GM18907 (cell line): ENCODE results near the gene DPP8.
"Not testable (repeated sequence)": the region's sequence is repeated elsewhere in the genome, so short reads cannot be mapped to it uniquely, and the experiment has no call there.

Experiments used
- ATAC-seq: cut with Tn5 transposase; IDR thresholded peaks from one replicate; pipeline ENCODE4 v1.9.1; 2021; ENCODE audit warnings: mild to moderate bottlenecking, moderate library complexity; ENCODE audit not compliant: unreplicated experiment

DPP8 gene

DNA sequence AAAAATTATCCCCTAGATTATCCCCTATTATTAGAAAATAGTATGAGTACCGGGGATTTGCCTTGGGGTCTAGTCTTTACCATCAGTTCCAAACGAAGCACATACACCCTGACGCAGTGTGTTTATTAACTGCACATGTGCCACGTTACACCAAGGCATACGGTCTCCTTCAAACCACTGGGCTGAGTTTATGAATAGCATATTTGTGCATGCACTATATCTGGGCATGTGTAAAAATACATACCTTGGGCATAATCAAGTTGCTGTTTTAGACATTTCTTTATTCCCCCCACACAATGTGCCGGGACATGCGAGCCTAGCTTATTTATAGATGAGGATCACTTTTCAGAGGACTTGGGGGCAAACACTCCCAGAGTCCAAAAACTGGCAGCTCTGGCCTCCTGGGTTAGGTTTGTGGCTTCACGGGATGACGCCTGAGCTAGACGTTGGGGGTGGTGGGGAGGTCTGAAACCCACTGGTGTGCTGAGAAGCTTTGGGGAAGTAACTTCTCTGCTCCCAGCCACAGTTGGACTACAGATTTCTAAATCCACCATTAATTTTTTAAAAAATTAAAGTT, 111.0 kb downstream of the DPP8 start:
- ATAC-seq, result no peak

DNA sequence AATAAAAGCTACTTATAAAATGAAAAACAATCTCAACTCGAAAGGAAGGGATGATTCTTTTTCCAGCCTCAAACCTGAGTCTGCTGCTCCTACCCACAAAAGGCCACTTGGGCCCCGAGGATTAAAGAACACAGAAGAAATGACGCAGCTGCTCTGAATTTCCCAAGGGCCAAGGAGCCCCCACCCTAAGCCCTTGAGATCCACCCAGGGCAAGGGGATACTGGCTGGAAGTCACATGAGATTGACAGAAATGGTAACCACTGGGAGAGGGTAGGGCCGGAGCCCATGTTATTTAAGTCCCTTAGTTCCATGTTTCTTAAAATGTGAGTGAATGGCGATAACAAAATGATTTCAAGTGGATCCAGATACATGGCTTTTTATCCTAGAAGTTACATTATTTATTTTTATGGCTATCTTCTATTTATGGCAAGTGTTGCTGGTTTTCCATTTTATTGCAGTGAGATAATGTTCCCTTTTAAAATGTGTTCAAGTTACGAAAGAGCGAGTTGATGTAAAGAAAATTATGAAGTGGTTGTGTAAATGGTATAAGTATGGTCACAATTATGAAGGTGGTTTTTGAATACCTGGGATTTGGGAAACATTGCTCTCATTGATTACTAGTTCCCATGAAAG, 111.6 kb downstream of the DPP8 start:
- ATAC-seq, result no peak

DNA sequence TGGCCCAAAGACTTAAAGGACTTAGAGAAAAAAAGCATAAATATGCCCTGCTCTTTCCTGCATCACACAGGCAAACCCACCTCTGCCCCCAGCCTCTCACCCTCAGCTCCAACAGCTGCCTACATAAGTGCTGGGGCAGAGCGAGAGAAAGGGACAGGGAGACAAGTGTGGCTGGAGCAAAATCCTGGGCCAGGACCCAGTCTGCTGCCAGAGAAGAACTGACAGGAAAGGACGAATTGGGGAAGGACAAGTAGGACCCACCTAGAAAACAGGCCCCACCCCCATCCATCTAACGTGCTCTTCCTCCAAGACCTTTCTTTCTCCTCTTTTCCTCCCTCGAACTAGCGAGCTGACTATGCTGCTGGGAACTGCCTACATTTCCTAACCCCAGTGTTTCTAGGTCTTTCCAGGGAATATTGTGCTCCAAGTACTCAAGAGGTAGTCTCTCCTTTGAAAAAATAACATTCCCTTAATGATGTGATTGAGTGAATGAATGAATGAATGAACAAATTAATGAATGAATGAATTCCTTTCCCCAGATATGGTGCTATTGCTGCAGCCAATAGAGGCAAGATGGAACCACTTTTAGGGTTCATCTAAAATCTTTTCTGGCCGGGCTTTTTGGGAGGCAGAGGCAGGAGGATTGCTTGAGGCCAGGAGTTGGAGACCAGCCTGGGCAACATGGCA, 113.2 kb downstream of the DPP8 start:
- ATAC-seq, result no peak

DNA sequence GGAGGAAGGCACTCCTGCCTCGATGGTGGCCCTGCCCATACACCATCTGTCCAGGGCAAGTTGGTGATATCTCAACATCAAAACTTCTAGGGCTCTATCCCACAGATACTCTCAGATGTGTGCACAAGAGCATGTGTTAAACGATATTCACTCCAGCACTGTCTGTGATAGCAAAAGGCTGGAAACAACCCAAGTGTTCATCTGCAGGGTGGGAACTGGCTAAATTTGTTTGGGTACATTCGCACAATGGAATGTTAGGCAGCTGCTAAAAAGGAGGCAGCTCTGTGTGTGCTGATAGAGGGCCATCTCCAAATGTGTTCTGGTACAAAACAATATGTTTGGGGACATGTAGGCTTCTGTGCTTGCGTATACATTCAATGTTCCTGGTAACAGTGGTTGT, 114.5 kb downstream of the DPP8 start:
- ATAC-seq, result no peak

- no peak for ATAC-seq
These were observed 115.8 kb downstream of the DPP8 start for GRCh38 chr15:65401611-65402240.

DNA sequence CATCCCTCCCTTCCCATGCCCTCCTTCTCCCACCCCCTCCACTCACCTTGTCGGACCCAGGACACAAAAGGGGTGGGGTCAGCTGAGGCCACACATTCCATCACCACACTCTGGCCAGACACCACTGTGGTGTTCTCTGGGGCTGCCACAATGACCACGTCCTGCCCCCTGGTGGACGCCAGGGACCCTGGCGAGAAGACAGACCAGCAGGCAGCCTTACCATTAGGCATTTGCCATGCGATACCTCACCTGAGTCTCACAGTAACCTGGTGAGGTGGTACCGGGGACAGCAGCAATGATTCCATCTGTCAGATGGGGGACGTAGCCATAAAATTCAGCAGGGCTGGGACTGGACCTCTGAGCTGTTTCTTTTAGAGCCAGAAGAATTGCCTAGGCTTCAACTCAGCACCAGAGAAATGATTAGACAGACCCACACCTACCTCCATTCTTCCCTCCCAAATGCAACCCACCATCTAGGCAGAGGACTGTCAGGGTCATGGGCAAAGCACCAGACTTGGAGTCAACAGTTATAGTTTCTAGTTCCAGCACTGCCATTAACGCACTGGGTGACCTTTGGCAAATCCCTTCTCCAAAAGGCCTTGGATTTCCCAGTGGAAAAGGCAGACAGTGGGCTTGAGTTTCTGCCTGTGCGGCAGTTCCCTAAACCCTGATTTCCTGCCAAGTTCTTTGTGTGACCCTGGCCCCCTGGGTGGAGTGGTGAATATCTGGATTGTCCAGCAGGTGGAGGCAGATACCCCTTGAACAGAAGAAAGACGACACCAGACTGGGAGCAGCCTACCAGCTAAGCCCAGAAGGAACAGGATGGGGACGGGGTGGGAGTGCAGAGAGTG, 116.5 kb downstream of the DPP8 start:
- ATAC-seq, result no peak

DNA sequence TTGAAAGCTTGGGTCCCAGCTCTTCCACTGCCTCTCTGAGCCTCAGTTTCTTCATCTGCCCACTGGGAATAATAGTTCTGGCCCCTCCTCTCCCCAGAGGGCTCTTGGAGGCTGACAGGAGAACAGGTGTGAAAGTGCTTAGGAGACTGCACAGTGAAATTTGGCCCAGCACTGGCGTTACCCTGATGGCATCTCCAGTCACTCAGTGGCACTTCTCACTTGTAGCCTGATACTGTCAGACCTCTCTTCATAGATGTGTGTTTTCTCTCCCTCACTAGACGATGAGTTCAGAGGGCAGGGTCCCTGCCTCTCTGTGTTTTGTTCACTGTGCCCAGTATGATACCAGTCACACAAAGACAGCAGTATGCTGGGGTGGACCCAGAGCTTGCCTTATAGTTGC, 117.5 kb downstream of the DPP8 start:
- ATAC-seq, result no peak

DNA sequence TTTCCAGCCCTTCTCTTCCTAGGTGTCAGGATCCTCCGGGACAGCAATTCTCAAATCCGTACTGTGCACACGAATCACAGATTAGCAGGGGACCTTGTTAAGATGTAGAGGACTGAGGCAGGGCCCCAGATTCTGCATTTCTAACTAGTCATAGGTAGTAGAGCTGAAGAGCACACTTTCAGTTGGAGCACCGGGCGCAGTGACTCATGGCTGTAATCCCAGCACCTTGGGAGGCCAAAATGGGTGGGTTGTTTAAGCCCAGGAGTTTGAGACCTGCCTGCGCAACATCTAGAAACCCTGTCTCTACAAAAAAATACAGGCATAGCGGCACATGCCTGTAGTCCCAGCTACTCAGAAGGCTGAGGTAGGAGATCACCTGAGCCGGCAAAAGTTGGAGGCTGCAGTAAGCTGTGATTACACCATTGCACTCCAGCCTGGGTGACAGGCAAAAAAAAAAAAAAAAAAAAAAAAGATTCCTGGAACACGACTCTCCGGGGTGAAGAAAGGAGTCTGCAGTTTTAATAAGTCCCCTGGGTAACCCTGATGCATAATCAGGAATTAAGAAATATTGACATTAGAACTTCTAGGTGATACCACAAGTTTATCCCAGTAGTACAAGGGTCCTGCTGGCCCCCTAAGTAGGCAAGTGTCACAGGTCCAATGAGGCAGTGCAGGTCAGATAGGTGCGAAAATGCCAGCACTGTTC, 118.3 kb downstream of the DPP8 start:
- ATAC-seq, result no peak

GRCh38 chr15:65398486-65398885, 119.0 kb downstream of the DPP8 start:
- ATAC-seq, result not testable (repeated sequence)

DNA sequence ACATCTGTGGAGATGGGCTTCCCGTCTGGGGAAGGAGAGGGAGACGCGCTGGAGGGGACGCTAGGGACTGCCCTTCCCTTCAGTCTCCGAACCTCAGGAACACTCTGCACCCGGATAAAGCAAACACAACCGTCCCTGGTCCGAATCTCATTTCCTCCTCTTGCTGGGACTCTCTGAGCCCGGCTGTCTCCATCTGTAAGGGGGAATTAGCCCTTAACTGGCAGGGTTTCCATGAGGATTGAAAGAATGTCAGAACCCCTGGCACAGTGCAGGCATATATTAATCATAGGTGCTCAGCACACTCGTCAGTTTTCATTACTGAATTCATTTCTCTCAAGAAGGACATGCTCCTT, 120.5 kb downstream of the DPP8 start:
- ATAC-seq, result no peak

- no peak for ATAC-seq
These were observed 121.1 kb downstream of the DPP8 start for GRCh38 chr15:65396283-65396964.

GRCh38 chr15:65395567-65396202, 121.8 kb downstream of the DPP8 start:
- no peak for ATAC-seq

DNA sequence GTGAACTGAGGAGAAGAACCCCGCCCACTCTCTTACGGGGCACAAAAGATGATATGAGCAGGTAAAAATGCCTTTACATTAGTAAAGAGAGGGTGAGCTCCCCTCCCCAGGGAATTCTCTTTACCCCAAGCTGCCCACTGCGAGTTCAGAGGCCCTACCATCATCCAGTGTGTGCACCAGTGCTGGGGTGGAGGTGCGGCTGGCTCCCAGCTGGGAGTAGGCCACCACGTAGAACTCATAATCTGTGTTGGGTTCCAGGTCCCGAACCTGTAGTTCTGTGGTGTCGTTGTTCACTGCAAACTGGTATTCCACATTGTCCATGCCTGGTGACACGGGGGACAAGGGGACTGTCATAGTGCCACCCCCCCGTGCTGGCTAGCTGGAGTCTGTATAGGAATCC, 122.6 kb downstream of the DPP8 start:
- ATAC-seq, result no peak

GRCh38 chr15:65394280-65394789, 123.2 kb downstream of the DPP8 start:
- ATAC-seq, result no peak

GRCh38 chr15:65393557-65393956, 123.9 kb downstream of the DPP8 start:
- ATAC-seq, result no peak

- ATAC-seq, result no peak
These were observed 124.4 kb downstream of the DPP8 start for GRCh38 chr15:65393091-65393490.
